DMS53 treated with DMSO at 0.1 percent for 48 hours (cell line): ENCODE data around the gene DCTD.

Experiments
- DNase-seq: peaks from one replicate; lab custom pipeline; 2025; ENCODE audit not compliant: unreplicated experiment; lab: John Stamatoyannopoulos, UW

DCTD gene

DNA sequence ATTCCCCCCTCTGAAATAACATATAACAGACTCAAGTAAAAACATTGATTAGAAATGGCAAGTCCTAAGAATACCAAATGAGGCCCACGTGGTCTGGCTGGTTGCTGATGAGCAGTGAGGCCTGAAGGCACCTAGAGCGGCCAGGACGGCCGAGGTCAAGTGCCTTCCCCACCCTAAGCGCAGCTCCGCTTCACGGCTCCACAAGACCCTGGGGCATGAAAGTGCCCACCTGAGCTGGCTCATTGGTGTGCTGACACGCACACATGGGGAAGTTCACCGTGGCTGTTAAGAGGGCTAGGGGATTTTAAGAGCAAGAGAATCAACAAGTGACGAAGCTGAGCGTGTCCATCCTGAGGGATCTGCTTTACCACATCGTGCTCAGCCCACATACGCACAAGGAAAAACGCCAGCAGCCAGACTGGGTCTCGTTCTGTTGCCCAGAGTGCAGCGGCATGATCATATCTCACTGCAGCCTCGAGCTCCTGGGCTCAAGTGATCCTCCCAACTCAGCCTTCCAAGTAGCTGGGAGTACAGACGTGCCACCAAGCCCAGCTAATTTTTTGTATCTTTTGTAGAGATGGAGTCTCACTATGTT lies 22.4 kb downstream of the DCTD start:
- DNase-seq = no peak

DNA sequence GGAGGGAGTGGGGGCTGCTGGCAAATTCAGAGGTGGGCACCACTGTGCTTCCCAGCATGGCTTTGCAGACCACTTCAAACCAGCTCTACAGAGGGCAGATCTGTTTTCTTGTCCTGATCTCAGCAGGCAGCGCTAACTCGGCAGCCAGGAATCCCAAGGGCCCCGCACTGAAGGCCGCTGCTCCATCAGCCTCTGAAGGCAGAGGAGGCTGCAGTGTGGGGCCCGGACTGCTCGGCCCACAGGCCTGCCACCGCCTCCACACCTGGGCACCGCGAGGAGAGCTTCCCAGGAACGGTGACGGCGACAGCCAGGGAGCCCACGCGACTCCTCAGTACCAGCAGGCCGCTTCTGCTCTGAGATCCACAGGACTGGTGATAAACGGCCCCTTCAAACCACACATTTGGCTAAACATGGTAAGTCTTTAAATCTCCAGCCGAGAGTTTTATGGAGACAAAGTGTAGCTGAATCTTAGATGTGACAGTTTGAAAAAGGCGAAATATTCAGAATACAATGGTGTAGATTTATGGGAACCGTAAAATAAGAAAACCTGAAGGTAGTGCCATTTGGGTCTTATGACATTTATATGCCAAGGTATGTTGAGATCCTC lies 23.6 kb downstream of the DCTD start:
- DNase-seq = no peak

DNA sequence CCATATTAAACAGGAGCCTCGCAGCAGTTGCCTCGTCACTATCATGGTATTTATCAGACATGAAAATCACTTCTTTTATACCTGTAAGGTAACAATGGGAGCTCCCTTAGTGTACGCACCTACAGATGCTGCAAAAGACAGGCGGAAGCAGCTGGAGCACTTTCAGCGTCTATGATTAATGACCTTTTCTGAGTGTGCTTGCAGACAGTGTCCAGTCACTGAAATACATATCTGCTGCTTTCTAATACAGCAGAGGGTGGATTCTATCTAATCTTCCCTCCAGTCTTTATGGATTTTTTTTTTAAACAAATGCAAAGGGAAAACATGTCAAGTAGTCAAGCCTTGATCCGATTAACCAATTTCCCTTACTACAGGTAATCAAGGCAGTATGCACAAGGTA lies 24.1 kb downstream of the DCTD start:
- no peak for DNase-seq

DNA sequence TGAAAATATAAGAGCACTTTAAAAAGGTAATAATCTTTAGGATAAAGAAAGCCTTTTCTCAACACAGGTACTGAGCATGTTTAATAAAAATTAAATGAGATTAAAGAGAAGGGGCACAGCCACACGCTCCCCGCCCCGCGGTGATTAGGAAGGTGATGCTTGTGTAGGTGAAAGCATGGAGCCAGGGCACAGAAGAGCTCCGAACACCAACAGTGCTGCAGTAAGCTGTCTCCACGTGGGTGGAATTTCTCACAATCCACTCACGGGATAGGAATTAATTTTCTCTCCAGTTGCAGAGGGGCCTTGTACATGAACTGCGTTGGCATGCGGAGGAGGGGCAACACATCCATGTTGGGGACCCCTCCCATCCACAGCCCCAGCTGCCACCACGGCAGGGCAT lies 27.0 kb downstream of the DCTD start:
- no peak for DNase-seq

DNA sequence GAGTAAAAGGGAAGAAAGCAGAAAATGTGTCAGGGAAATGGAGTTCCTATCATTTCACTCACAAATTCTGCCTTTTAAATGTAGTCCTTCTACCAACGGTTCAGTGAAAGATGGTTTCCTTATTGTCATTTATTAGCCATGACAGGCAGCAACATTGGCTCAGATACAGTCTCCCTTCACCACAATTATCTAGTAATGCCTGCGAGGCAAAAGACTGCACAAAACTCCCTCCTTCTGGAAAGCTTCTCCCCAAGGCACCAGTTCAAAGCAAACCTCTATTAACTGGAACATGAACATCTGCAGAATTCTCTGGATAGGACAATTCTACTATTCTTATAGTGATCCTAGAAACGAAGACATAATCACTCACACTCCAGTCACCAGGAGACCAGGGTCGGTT lies 28.3 kb downstream of the DCTD start:
- no peak for DNase-seq

DNA sequence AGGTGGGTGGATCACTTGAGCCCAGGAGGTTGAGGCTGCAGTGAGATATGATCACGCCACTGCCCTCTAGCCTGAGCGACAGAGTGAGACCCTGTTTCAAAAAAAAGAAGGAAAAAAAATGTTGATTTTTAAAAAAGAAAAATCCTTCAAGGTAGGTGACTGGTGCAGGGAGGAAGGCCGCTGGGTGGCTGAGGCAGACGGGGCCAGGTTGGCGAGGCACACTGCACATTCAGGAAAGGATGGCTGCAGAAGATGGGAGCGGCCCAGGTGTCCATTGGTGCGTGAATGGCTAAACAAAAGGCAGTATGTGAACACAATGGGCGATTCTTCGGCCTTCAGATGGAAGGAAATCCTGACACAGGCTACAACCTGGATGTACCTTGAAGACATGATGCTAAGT lies 30.4 kb downstream of the DCTD start:
- no peak for DNase-seq

DNA sequence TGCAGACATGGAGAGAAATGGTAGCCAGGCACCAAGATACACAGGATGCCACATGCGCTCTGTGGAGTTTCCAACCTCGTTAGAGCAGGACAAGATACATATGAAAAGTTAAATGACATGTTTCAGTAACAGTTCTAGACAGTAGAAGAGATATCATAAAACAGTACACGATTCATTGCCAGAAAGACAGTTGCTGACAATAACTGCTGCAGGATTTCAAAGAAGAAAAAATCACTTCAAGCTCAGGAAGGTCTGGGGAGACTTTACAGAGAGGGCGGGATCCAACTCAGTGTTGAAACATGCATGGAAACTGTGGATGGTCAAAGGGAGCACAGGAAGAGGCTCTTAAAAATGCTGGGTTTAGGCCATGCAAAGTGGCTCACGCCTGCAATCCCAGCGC lies 31.0 kb downstream of the DCTD start:
- DNase-seq = no peak

DNA sequence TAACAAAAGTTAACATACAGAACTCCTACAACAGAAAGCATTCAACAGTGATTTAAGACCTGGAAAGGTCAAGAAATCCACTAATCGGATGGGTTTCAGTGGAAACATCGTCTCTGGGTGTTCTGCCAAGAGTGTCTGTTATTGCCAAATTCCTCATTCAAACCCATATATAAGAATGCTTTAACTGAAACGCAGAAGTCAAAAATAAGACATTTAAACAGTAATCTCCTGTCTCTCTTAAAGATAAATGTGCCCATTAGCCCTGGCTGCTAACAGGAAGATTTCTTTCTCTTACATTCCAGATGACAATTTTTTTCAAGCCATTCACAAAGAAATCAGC lies 31.5 kb downstream of the DCTD start:
- no peak for DNase-seq

DNA sequence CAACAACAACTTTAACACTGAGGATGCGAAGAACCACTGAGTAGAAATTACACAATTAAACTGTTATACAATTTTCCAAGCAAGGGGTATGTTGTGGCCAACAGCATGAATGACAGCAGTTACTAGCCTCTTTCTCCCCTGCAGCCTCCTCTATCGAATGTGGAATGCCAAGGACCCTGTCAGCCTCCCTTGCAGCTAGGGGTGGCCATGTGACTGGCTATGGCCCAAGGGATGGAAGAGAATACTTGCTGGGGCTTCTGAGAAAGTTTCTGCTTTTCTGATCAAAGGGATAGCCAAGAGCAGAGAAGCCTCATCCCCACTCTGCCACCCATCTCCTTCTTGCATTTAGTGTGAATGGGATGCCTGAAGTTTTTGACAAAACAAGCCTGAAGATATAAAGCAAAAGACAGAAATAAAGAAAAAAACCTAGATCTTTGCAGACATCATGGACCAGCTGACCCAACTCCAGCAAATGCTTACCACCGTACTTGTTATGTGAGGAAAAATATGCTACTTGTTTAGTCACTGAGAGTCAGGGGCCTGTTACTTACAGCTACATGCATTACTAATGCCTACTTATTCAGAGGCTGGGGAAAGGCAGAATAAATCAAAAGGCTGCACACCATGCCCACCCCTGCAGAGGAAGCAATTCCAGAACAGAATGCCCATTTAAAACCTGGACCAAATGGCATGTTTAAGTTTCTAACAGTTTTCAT lies 32.0 kb downstream of the DCTD start:
- DNase-seq = no peak

DNA sequence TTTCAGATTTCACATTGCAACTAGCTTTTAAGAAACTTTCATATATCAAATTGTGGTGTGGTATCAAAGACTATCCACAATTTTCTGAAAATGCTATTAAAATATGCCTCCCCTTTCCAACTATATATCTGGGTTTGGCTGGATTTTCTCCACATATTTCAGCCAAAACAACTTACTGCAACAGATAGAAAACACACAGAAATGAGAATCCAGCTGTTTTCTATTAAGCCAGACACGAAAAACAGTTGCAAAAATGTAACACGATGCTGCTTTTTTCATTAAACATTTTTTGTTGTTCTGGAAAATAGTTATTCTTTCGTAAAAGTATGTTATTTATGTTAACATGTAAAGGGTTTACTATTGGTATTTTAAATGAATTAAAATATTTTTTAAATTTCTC lies 33.1 kb downstream of the DCTD start:
- DNase-seq = no peak

DNA sequence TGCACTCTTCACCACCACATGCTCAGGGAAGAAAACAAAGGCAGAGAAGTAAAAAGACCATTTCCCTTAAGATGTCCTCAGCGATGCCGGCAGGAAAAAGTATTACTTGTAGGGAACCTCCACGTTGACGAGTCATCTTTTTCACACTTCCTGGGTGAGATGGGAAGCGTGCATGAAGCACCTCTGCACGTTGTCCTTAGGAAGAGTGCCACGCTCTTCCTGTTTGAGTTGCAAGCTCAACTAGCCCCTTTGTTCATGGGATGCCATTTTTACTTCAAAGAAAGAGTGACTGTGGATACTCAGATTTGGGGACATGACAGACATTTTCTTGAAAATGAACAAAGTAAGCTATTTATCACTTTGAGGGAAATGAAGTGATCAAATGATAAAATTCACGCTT lies 33.8 kb downstream of the DCTD start:
- DNase-seq = no peak

DNA sequence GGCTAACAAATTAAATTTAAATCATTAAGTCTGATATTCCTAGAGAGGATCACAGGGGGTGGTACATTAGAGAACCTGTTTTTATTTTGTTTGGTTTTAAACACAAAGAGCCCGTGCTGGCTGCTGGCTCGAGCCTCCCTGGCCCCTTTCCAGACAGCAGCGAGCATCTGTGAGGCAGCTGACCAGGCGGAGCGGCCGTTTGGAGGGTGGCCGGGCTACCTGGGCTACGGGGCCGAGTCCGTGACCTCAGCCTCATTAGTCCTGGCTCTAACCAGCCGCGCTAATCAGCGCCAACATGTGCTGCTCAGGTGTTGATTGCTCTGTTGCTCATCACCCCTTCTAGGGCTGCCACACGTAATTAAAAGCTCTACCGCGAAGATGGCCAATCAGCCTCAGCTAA lies 35.3 kb downstream of the DCTD start:
- DNase-seq = no peak

DNA sequence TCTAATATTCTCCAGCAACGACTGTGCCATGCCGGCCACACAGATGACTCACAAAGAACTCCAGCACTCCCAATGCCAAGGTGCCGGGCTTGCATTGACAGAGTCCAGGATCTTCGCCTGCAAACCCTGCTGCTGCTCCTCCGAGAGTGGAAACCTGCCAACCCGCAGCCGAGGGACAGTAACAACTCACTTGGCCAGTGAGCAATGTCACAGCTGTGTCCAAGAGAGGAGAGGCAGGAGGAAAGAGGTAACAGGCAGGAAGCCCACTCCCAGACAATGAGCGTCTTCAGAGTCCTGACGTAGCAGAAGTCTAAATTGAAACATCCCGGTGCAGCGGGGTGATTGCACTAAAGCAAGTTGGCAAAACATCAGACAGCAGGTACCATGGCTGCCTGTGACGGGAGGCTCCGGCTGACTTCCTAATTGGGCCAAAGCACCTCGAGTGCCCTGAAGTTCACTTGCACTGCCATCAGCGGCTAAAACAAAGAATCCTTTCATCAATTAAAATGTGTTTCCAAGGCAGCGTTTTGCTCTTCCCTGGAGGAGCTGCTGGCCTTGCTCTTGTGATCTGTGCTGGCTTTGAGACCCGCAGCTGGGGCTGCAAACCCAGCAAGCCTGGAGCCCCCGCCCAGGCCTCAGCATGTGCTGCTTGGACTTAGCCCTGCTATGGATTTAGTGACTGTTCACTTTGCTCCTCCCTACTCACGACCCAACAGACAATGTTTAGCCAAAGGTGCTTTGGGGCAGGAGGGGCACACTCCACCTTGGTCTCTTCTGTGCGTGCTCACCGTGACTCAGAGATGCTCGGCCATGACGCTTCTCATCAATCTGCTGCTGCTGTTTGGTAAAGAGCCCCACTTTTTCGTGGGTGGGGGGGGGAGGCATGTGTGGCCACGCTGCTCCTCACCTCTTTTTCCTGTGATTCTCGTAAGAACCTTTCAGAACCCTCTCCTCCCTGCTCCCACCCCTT lies 36.5 kb downstream of the DCTD start:
- no peak for DNase-seq

DNA sequence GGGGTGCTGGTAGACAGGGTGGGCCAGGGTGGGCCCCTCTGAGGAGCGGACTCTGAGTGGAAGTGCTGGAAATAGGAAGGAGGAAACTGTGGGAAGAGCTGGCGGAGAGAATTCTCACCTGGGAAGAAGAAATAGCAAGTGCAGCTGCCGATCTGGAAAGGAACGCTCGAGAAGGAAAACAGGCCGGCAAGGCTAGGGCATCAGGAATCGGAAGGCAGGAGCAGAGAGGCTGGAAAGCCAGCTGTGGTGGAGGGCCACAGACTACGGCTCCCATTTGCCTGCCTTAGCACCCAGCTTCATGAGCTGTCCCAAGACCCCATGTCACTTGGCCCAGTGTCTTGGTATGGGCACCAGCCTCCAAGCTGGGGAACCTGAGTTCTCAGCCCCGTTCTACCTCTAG lies 37.3 kb downstream of the DCTD start:
- no peak for DNase-seq

DNA sequence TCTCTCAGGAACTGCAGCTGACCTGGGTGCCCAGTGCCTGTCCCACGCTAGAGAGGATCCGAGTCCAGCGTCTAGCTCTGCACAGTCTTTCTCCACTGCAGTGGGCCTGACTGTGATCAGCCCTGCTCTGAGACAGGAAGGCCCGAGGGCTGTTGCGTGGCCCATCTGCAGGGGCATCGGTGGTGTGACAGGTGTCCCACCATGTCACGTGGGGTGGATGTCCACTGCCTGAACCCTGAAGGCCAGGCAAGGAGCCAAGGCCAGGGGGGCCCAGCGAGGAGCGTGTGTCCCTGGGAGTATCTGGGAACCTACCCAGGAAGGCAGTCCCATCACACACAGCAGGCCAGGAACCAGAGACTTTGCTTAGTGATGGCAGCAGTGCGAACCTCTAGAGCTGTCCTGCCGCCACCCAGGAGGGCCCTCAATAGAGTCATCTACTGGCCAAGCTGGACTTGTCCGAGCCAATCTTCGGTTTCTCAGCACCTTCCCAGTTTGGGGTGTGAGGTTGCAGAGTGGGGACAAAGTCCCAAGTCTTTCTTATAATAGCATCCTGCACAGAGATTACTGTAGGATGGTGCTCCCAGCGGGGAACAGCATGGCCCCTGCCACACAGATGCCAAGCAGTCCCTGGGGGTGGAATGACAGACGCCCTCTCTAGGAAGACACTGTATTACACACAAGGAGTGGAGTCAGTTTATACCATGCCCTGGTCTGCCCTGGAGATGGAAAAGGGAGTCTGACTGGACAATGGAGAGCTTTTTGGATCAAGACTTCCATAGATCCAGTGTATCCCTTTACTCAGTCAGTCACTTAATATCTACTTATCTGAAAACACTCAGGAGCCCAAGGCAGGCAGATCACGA lies 38.3 kb downstream of the DCTD start:
- DNase-seq = no peak

DNA sequence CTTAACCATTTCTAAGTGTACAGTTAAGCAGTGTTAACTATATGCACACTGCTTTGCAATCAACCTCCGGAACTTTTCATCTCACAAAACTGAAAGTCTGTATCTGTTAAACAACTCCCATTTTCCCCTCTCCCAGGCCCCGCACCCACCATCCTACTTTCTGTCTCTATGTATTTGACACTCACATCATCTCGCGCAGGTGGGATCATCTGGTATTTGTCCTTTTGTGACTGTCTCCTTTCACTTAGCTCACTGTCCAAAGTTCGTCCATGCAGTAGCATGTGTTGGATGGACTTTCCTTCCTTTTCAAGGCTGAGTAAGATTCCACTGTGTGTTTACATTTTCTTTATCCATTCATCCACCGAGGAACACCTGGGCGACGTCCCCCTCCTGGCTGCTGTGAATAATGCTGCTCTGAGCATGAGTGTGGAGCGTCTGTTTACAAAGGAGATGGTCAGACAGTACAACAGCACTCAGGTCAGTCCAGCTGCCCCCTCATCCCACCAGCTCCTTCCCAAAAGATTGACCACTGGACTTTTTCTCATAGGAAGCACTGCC lies 39.8 kb downstream of the DCTD start:
- DNase-seq = no peak

DNA sequence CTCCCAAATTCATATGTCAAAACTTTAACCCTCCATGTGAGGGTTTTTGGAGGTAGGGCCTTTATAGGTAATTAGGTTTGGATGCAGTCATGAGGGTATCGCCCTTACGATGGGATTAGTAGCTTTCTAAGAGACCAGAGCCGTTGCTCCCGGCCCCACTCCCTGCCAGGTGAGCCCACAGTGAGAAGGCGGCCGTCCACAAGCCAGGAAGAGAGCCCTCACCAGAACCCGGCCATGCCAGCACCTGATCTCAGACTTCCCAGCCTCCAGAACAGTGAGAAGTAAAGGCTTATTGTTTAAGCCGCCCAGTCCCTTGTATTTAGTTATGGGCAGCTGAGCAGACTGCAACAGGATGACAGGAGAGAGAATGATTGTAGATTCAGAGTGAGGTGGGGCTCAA lies 40.8 kb downstream of the DCTD start:
- DNase-seq = no peak

DNA sequence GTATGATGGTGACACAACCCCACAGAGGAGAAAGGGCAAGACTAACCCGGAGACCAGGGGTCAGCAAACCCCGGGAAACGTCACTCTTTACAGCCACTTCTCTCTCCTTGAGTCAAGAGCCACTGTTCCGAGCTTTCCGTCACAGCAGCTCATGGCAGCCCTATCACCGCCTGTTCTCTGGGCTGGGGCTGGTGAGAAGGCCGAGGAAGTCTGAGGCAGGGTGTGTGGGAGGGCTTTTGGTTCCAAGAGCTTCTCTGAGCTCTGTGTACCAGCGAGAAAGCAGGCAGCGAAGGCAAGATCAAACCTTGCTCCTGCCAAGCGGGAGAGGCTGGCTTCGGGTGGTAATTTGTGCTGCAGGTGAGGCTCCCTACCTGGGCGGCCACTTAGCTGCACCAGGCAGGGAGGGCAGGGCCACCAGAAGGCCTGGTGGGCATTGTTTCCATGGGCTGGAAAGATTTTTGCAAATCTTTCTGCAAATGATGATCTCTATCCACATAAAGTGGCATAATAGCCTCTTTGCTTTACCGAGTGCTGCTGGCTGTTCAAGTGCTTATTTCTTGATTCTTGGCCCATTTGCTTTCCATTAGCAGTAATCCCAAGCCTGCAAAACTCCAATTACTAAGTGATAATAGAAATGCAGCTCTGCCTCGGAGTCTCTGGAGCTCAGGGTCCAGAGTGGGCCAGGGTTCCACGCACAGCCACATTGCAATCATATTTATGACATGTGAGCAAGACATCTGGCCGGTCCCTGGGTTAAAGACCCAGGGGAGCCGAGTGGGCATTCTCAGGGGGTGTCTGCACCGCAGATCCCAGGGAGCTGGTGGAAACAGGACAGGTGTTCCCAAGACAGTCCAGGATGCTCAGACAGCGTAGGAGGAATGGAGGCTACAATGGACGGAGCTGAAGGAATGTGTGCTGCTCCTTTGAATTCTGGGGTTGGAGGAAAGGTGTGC lies 41.5 kb downstream of the DCTD start:
- DNase-seq = no peak

DNA sequence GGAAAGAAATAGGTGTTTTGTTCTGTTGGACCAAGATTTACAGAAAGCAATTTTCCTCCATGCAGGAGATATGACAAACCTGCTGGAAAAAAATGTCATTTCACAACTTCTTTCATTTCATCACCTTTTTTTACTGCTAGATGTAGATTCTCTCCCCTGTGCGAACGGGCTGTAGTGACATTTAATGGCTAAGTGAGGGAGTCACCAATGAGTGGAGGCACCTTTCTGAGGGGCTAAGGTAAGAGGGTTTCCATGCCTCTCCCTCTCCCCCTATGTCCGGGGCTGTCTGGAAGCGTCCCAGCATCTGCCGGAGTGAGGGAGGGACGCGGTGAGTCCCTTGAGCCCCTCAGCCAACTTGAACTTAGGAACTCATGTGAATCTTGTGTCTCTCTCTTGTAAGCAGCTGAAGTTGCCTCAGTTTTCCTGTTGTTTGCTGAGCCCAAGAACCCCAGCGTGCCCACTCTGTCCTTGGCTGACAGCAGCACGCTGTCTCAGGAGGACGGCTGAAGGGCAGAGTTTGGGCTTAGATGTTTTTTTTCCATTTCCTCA lies 42.3 kb downstream of the DCTD start:
- DNase-seq = no peak
